ENCODE data around the gene SOX9. TPM values are rescaled to one million over a fixed set of nuclear protein-coding genes. Genes with fewer than 3 reads are reported as not detected.

Gene SOX9
- total RNA-seq (2.8 TPM), polyA plus RNA-seq (ENCODE audit: insufficient read depth in 1 of 8, insufficient read length in 8 of 8, low replicate concordance in 1 of 8) (10 to 100 TPM in 6 of 8 donors, 1 to 10 TPM in 2; 8.4 to 16.3 (median 11.0) TPM)
- long read RNA-seq, donor 1, partial matches to known transcripts: 0 of 3 reads
- long read RNA-seq, donor 1, other reads (novel, unspliced or antisense): 0 of 3 reads
- long read RNA-seq, donor 2, partial matches to known transcripts: 0 of 1 reads
- long read RNA-seq, donor 2, other reads (novel, unspliced or antisense): 0 of 1 reads
- long read RNA-seq, donor 3, partial matches to known transcripts: 0 of 4 reads
- long read RNA-seq, donor 3, other reads (novel, unspliced or antisense): 0 of 4 reads
- long read RNA-seq, donor 4, partial matches to known transcripts: 0 of 3 reads
- long read RNA-seq, donor 4, other reads (novel, unspliced or antisense): 0 of 3 reads
- long read RNA-seq, donor 5, partial matches to known transcripts: 0 of 4 reads
- long read RNA-seq, donor 5, other reads (novel, unspliced or antisense): 0 of 4 reads
- long read RNA-seq, donor 6, transcript SOX9-201 (3 exons, 3,935 nt): major isoform, 5 of 5 reads
- long read RNA-seq, donor 6, partial matches to known transcripts: 0 of 5 reads
- long read RNA-seq, donor 6, other reads (novel, unspliced or antisense): 0 of 5 reads
- long read RNA-seq, donor 7, partial matches to known transcripts: 0 of 2 reads
- long read RNA-seq, donor 7, other reads (novel, unspliced or antisense): 0 of 2 reads
- long read RNA-seq, donor 8, partial matches to known transcripts: 0 of 1 reads
- long read RNA-seq, donor 8, other reads (novel, unspliced or antisense): 0 of 1 reads
- long read RNA-seq, donor 9, partial matches to known transcripts: 0 of 1 reads
- long read RNA-seq, donor 9, other reads (novel, unspliced or antisense): 0 of 1 reads
- long read RNA-seq, donor 10, partial matches to known transcripts: 0 of 3 reads
- long read RNA-seq, donor 10, other reads (novel, unspliced or antisense): 0 of 3 reads
- long read RNA-seq, donor 11, partial matches to known transcripts: 0 of 2 reads
- long read RNA-seq, donor 11, other reads (novel, unspliced or antisense): 0 of 2 reads

DNA sequence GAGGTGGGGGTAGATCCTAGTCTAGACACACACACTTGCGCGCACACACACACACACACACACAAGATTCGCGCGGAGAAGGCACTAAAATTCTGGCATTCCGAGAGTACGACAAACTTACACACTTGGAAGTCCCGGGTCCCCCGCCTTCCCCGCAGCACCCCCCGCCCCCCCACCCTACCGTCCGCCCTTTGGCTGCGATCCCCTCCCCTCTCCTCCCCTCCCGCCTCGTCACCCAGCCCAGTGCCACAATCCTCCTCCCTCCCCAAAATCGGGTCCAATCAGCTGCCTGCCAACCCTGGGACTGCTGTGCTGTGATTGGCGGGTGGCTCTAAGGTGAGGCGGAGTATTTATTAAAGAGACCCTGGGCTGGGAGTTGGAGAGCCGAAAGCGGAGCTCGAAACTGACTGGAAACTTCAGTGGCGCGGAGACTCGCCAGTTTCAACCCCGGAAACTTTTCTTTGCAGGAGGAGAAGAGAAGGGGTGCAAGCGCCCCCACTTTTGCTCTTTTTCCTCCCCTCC lies at the start of gene SOX9:
SOX9 (plus strand) TSS at position 379 of the 522 bp plus-strand sequence. CDS start 372 bp downstream, outside the sequence.
- Histone ChIP-seq H3K36me3 (ENCODE audit: control insufficient read depth, insufficient read depth, low read length) (peaks cover 7% of the 10 kb centered on the region), H3K27ac (ENCODE audit: low read length) (peak within 1 kb of the TSS; percentile 73), H3K9me3 (replicated peaks; ENCODE audit: control insufficient read depth, low read depth, low read length) (no peaks in the 10 kb centered on the region), H3K27me3 (ENCODE audit: control insufficient read depth, insufficient read depth, low read length) (peaks cover 67% of the 10 kb centered on the region), H3K4me3 (ENCODE audit: low read length) (peak within 1 kb of the TSS; percentile 77), H3K4me1 (ENCODE audit: control insufficient read depth, insufficient read depth, low read length) (peaks cover 47% of the 10 kb centered on the region)
- peak; percentile 98 for DNase-seq
- 0% methylated on average over 8 of the region's 27 CpGs for WGBS (ENCODE audit: insufficient coverage)

DNA sequence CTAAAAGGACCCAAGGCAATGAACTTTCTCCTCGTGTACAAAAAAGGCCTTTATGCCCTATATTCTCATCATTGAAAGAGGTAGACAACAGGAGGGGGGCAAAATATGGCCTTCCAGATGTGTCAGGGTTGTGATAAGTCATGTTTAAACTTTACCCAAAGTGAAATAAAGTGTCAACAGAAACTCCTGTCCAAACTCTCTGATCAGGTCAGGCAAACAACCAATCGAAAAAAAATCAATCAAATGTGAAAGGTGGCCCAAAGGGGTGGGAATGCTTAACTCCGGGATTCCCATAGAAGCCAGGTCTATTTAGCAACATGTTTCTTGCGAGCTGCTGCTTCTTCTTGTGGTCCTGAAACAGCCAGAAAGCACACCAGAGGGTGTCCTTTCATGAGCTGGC lies 49.5 kb upstream of the SOX9 start:
- no peaks in the 10 kb centered on the region for H3K9me3 ChIP-seq (replicated peaks; ENCODE audit: control insufficient read depth, low read depth, low read length)
- H3K27ac ChIP-seq (ENCODE audit: low read length): no peak overlapping the region

DNA sequence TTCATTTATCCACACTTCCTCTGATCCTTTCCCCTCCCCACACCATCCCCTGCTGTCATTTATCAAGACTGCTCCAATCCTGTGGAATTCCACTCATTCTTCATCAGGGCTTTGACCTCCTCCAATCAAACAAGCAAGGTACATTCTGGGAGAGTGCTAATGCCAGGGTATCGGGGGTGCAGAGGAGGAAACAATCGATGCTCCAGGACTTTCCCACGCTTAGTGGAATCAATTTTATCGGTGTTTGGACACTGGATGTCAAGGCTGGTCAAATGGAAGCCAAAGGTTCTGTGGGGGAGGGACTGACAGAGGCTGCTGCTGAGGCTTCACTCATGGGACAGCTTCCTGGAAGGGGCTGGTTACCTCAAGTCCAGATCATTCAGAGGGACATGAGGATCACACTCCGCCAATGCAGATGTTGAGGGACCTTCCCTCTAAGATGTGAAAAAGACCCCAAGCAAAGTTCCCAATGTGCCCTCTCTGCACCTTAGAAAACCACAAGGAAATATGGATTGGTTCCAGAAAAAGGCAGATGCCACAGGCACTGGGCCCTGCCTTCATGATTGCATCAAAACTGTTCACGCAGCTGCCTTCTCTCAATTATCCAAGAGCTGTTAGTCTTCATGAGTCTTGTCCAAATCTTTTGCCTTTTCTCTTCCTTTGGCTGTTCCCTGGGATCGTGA lies 44.7 kb upstream of the SOX9 start:
- DNase-seq: no peak
- WGBS (ENCODE audit: insufficient coverage): 90% methylated on average over 6 of the region's 7 CpGs
- no peaks in the 10 kb centered on the region for H3K36me3 ChIP-seq (ENCODE audit: control insufficient read depth, insufficient read depth, low read length)
- no peak overlapping the region for H3K4me3 ChIP-seq (ENCODE audit: low read length)
- H3K9me3 ChIP-seq (replicated peaks; ENCODE audit: control insufficient read depth, low read depth, low read length): no peaks in the 10 kb centered on the region
- H3K27ac ChIP-seq (ENCODE audit: low read length): no peak overlapping the region
- no peaks in the 10 kb centered on the region for H3K4me1 ChIP-seq (ENCODE audit: control insufficient read depth, insufficient read depth, low read length)
- H3K27me3 ChIP-seq (ENCODE audit: control insufficient read depth, insufficient read depth, low read length): no peaks in the 10 kb centered on the region

More for the DNA sequence above, 49.5 kb upstream of the SOX9 start:
- H3K27me3 ChIP-seq (ENCODE audit: control insufficient read depth, insufficient read depth, low read length): no peaks in the 10 kb centered on the region
- H3K36me3 ChIP-seq (ENCODE audit: control insufficient read depth, insufficient read depth, low read length): no peaks in the 10 kb centered on the region
- no peak overlapping the region for H3K4me3 ChIP-seq (ENCODE audit: low read length)
- 93% methylated on average over 3 of the region's 4 CpGs for WGBS (ENCODE audit: insufficient coverage)
- DNase-seq: no peak
- H3K4me1 ChIP-seq (ENCODE audit: control insufficient read depth, insufficient read depth, low read length): no peaks in the 10 kb centered on the region

DNA sequence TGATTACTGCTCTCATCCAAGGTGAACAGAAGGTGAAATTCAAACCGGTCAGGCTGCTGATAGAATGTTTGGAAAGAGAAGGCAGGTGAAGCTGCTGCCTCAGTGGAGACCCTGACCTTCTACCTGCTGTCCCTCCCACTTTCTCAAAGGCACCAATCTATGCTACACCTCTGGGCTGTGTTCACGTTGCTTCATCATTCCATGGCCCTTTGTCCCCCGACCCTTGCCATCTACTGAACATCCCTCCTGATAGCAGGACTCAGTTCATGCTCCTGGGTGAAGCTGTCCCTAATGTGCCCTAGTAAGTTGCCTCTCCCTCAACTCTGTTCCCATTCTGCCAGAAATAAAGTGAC lies 44.2 kb upstream of the SOX9 start:
- WGBS (ENCODE audit: insufficient coverage): 88% methylated on average over 3 of the region's 3 CpGs

DNA sequence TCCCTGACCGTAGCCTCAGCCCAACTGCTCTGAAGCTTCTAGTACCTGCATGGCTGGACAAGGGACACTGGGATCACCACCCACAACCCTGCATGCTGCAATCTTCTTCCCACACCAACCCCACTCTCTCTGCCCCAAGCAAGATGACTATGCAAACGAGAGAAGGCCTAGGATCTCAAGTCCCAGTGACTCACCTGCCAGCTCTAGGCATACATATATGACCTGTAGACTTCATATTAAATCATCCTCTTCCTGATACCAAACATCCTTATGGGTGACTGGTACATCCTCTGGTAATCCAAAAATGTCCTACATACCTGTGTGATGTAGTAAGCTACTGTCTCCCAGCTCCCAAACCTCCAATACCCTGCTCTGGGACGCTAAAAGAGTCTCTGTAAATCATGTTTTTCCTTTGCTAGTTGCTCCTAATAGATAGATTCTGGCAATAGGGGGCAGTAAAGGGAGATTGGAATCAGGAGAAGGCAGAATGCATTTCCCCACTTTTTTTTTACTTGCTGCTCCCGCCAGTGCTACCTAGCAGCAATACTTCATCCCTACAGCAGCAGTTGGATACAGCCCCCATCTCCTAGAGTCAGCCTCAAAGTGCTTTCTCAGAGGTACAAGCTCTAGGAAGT lies 43.4 kb upstream of the SOX9 start:
- Histone ChIP-seq H3K4me3 (ENCODE audit: low read length) (no peak overlapping the region), H3K4me1 (ENCODE audit: control insufficient read depth, insufficient read depth, low read length) (no peaks in the 10 kb centered on the region), H3K27ac (ENCODE audit: low read length) (no peak overlapping the region), H3K27me3 (ENCODE audit: control insufficient read depth, insufficient read depth, low read length) (no peaks in the 10 kb centered on the region), H3K9me3 (replicated peaks; ENCODE audit: control insufficient read depth, low read depth, low read length) (no peaks in the 10 kb centered on the region), H3K36me3 (ENCODE audit: control insufficient read depth, insufficient read depth, low read length) (no peaks in the 10 kb centered on the region)
- WGBS (ENCODE audit: insufficient coverage): 76% methylated on average over 2 of the region's 4 CpGs
- DNase-seq: no peak

More for the DNA sequence above, 44.2 kb upstream of the SOX9 start:
- H3K27me3 ChIP-seq (ENCODE audit: control insufficient read depth, insufficient read depth, low read length): no peaks in the 10 kb centered on the region
- no peak overlapping the region for H3K4me3 ChIP-seq (ENCODE audit: low read length)
- no peaks in the 10 kb centered on the region for H3K36me3 ChIP-seq (ENCODE audit: control insufficient read depth, insufficient read depth, low read length)
- no peaks in the 10 kb centered on the region for H3K4me1 ChIP-seq (ENCODE audit: control insufficient read depth, insufficient read depth, low read length)
- no peak overlapping the region for H3K27ac ChIP-seq (ENCODE audit: low read length)
- DNase-seq: no peak
- H3K9me3 ChIP-seq (replicated peaks; ENCODE audit: control insufficient read depth, low read depth, low read length): no peaks in the 10 kb centered on the region

DNA sequence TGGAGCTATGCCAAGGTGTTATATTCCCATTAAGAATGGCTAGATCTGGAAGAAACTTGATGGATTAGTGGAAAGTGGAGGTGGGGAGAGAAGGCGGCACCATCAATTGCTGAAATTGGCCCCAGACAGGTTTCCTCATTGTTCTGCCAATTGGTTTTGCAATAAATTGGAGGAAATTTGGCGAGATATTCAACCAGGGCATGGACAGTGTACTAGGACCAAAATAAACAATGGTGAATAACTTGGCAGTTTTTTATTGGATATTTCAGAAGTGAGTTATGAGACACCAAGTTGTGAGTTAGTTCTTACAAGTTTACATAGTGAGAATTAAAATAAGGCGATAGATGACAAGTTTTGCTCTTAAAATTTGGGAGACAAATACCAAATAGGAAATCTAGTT lies 41.1 kb upstream of the SOX9 start:
- Histone ChIP-seq H3K4me1 (ENCODE audit: control insufficient read depth, insufficient read depth, low read length) (no peaks in the 10 kb centered on the region), H3K4me3 (ENCODE audit: low read length) (no peak overlapping the region), H3K36me3 (ENCODE audit: control insufficient read depth, insufficient read depth, low read length) (no peaks in the 10 kb centered on the region), H3K9me3 (replicated peaks; ENCODE audit: control insufficient read depth, low read depth, low read length) (no peaks in the 10 kb centered on the region), H3K27me3 (ENCODE audit: control insufficient read depth, insufficient read depth, low read length) (no peaks in the 10 kb centered on the region), H3K27ac (ENCODE audit: low read length) (no peak overlapping the region)
- no peak for DNase-seq
- WGBS (ENCODE audit: insufficient coverage): 78% methylated on average over 2 of the region's 3 CpGs

DNA sequence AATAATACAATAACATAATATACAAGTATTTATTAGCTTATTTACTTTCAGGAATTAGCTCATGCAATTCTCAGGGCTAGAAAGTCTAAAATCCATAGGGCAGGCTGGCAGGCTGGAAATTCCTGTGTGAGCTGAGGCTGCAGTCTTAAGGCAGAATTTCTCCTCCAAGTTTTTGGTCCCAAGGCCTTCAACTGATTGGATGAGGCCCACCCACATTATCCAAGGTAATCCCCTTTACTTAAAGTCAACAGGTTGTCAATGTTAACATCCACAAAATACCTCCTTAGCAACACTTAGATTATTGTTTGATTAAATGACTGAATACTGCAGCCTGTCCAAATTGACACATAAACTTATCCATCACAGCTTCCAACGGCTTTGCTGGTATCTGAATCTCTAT lies 32.9 kb upstream of the SOX9 start:
- no peaks in the 10 kb centered on the region for H3K36me3 ChIP-seq (ENCODE audit: control insufficient read depth, insufficient read depth, low read length)
- no peak for DNase-seq
- no peak overlapping the region for H3K27ac ChIP-seq (ENCODE audit: low read length)
- no CpG with 5 or more reads among the region's 1 CpG for WGBS (ENCODE audit: insufficient coverage)
- H3K4me3 ChIP-seq (ENCODE audit: low read length): no peak overlapping the region
- H3K27me3 ChIP-seq (ENCODE audit: control insufficient read depth, insufficient read depth, low read length): no peaks in the 10 kb centered on the region
- no peaks in the 10 kb centered on the region for H3K4me1 ChIP-seq (ENCODE audit: control insufficient read depth, insufficient read depth, low read length)
- H3K9me3 ChIP-seq (replicated peaks; ENCODE audit: control insufficient read depth, low read depth, low read length): no peaks in the 10 kb centered on the region

DNA sequence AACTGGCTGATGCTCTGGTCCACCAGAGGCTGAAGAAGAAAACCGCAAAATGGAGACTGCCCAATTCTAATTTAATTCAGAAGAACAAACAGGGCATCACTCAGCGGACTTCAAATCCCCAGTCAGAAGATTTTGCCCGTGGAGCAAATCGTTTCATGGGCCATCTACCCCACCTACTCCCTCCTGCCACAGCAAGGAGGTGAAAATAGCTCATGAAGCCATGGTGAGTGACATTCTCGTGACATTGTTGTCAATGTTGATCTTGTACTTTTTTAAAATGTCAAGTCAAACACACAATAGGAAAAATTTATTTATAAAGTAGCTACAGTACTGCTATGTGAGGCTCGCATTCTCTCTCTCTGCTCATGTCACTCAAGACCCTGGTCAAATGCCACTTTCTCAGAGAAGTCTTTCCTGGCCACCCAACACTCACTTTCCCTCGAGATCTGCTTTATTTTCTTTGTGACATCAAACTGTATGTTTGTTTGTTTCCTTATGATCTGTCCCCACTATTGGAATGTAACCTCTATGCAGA lies 31.3 kb upstream of the SOX9 start:
- Histone ChIP-seq H3K9me3 (replicated peaks; ENCODE audit: control insufficient read depth, low read depth, low read length) (no peaks in the 10 kb centered on the region), H3K36me3 (ENCODE audit: control insufficient read depth, insufficient read depth, low read length) (no peaks in the 10 kb centered on the region), H3K4me3 (ENCODE audit: low read length) (no peak overlapping the region), H3K27me3 (ENCODE audit: control insufficient read depth, insufficient read depth, low read length) (no peaks in the 10 kb centered on the region), H3K27ac (ENCODE audit: low read length) (no peak overlapping the region), H3K4me1 (ENCODE audit: control insufficient read depth, insufficient read depth, low read length) (no peaks in the 10 kb centered on the region)
- WGBS (ENCODE audit: insufficient coverage): no CpG with 5 or more reads among the region's 7 CpGs
- DNase-seq: no peak

DNA sequence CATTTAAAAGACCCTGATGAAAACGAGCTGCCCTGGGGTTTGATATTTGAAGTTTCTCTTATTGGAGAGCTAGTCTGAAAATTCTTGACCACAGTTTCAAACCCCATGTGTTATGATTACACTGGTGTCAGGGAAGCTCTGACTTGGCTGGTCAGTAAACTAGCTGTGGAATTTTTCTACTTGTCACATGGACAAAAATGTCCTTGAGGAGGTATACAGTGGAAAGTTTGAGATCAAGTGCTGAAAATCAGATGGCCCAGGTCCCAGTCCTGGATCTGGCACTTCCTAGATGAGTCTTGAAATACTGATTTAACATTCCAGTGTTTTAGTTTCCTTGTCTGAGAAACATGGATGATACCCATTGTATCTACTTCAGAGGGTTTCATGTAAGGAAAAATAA lies 30.7 kb upstream of the SOX9 start:
- H3K27ac ChIP-seq (ENCODE audit: low read length): no peak overlapping the region
- WGBS (ENCODE audit: insufficient coverage): no CpG with 5 or more reads among the region's 1 CpG
- H3K4me1 ChIP-seq (ENCODE audit: control insufficient read depth, insufficient read depth, low read length): no peaks in the 10 kb centered on the region
- H3K9me3 ChIP-seq (replicated peaks; ENCODE audit: control insufficient read depth, low read depth, low read length): no peaks in the 10 kb centered on the region
- peaks cover under 1% of the 10 kb centered on the region for H3K27me3 ChIP-seq (ENCODE audit: control insufficient read depth, insufficient read depth, low read length)
- DNase-seq: peak; percentile 52
- no peaks in the 10 kb centered on the region for H3K36me3 ChIP-seq (ENCODE audit: control insufficient read depth, insufficient read depth, low read length)
- H3K4me3 ChIP-seq (ENCODE audit: low read length): no peak overlapping the region
